Measurements from ENCODE around the gene ACTR1B.

ACTR1B gene

DNA sequence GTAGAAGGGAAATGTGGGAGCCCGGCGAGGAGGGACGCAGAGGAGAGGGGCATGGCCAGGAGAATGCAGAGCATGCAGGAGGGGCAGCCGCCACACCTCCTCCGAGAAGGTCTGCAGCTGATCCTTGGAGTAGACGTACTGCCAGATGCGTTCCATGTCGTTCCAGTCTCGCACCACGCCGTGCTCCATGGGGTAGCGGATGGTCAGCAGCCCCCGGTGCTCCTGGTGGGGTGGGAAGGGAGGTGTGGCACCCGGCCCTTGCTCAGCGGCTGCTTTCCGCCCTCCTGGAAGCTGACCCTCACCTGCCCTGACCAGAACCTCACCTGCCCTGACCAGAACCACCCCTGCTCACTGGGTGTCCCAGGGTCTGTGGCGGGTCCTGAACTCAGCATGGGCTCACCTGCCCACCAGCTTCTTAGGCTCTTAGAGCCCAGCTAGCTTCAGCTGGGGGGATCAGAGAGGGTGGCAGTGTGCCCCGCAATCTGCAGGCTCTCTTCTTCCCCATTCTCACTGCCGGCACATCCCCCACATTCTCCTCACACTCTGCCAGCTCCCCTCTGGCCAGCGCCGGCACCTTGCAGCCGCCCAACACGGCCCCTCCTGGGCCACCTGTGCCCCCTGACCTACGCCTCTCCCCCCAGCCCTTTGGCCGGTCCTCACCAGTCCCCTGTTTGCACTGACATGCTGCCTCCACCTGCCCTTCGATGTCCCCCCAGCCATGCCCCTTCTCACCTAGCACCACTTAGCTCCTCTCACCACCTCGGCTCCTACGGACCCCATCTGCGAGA lies 4.4 kb downstream of the ACTR1B start:
- no peak for ATAC-seq
- TF ChIP-seq, protein P1, sequence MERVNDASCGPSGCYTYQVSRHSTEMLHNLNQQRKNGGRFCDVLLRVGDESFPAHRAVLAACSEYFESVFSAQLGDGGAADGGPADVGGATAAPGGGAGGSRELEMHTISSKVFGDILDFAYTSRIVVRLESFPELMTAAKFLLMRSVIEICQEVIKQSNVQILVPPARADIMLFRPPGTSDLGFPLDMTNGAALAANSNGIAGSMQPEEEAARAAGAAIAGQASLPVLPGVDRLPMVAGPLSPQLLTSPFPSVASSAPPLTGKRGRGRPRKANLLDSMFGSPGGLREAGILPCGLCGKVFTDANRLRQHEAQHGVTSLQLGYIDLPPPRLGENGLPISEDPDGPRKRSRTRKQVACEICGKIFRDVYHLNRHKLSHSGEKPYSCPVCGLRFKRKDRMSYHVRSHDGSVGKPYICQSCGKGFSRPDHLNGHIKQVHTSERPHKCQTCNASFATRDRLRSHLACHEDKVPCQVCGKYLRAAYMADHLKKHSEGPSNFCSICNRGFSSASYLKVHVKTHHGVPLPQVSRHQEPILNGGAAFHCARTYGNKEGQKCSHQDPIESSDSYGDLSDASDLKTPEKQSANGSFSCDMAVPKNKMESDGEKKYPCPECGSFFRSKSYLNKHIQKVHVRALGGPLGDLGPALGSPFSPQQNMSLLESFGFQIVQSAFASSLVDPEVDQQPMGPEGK (CRISPR knock-in tag; IDR thresholded peaks at IDR 0.05; ENCODE audit: borderline replicate concordance), result no peak

GRCh38 chr2:97658691-97659157 lies 5.1 kb downstream of the ACTR1B start:
- TF ChIP-seq BACH2 (CRISPR knock-in tag; IDR thresholded peaks at IDR 0.05; ENCODE audit: borderline replicate concordance) (no peak), ZNF8 (CRISPR knock-in tag; IDR thresholded peaks at IDR 0.05) (no peak), OSR1 (CRISPR knock-in tag; IDR thresholded peaks at IDR 0.05) (no peak), CSRNP3 (CRISPR knock-in tag; IDR thresholded peaks at IDR 0.05) (no peak), ZNF565 (CRISPR knock-in tag; conservative IDR thresholded peaks at IDR 0.05; ENCODE audit: low read depth) (no peak), TOX (CRISPR knock-in tag; IDR thresholded peaks at IDR 0.05; ENCODE audit: borderline replicate concordance) (no peak), GLIS3 (CRISPR knock-in tag; IDR thresholded peaks at IDR 0.05) (no peak), ZC3H10 (CRISPR knock-in tag; IDR thresholded peaks at IDR 0.05) (no peak), ARNTL (CRISPR knock-in tag; IDR thresholded peaks at IDR 0.05; ENCODE audit: borderline replicate concordance, low read depth) (no peak), ISL1 (CRISPR knock-in tag; IDR thresholded peaks at IDR 0.05) (no peak), TCF4 (CRISPR knock-in tag; IDR thresholded peaks at IDR 0.05; ENCODE audit: borderline replicate concordance) (no peak), ZFP3 (CRISPR knock-in tag; IDR thresholded peaks at IDR 0.05) (no peak)
- TF ChIP-seq, protein P2, sequence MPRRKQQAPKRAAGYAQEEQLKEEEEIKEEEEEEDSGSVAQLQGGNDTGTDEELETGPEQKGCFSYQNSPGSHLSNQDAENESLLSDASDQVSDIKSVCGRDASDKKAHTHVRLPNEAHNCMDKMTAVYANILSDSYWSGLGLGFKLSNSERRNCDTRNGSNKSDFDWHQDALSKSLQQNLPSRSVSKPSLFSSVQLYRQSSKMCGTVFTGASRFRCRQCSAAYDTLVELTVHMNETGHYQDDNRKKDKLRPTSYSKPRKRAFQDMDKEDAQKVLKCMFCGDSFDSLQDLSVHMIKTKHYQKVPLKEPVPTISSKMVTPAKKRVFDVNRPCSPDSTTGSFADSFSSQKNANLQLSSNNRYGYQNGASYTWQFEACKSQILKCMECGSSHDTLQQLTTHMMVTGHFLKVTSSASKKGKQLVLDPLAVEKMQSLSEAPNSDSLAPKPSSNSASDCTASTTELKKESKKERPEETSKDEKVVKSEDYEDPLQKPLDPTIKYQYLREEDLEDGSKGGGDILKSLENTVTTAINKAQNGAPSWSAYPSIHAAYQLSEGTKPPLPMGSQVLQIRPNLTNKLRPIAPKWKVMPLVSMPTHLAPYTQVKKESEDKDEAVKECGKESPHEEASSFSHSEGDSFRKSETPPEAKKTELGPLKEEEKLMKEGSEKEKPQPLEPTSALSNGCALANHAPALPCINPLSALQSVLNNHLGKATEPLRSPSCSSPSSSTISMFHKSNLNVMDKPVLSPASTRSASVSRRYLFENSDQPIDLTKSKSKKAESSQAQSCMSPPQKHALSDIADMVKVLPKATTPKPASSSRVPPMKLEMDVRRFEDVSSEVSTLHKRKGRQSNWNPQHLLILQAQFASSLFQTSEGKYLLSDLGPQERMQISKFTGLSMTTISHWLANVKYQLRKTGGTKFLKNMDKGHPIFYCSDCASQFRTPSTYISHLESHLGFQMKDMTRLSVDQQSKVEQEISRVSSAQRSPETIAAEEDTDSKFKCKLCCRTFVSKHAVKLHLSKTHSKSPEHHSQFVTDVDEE (CRISPR knock-in tag; IDR thresholded peaks at IDR 0.05), result no peak
- TF ChIP-seq, protein P3, sequence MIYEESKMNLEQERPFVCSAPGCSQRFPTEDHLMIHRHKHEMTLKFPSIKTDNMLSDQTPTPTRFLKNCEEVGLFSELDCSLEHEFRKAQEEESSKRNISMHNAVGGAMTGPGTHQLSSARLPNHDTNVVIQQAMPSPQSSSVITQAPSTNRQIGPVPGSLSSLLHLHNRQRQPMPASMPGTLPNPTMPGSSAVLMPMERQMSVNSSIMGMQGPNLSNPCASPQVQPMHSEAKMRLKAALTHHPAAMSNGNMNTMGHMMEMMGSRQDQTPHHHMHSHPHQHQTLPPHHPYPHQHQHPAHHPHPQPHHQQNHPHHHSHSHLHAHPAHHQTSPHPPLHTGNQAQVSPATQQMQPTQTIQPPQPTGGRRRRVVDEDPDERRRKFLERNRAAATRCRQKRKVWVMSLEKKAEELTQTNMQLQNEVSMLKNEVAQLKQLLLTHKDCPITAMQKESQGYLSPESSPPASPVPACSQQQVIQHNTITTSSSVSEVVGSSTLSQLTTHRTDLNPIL (CRISPR knock-in tag; IDR thresholded peaks at IDR 0.05; ENCODE audit: low read depth), result no peak
- ATAC-seq, result no peak

DNA sequence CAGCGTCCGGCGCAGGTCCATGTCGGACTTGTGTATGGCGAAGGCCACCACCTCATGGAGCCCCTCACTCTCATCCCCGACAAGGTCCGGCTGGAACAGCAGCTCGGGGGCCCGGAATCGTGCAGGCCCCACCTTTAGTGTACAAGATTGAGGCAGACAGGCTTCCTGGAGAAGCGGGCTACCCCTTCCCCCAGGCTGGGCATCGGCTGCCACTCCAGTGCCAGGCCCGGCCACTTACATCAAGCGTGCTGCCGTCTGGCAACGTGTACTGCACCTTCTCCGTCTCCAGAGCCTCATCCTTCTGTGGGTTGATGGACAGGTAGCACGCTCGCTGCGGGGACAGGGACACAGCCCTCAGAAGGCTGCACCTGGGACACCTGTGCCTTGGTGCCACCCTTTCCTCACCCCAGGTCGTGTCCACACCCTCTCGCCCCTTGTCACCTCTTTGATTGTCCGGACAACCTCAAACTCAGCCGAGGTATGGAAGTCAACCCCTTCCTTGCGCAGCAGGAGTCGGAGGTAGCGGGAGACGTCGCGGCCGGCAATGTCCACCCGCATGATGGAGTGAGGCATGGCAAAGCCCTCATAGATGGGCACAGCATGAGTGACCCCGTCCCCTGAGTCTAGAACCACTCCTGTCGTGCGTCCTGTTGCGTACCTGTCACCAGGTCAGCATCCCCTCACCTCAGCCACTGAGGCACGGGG lies 5.7 kb downstream of the ACTR1B start:
- ATAC-seq, result no peak
- no peak for TF ChIP-seq RARB (CRISPR knock-in tag; IDR thresholded peaks at IDR 0.05)
- no peak for TF ChIP-seq PPARA (CRISPR knock-in tag; IDR thresholded peaks at IDR 0.05; ENCODE audit: borderline replicate concordance)
- TF ChIP-seq CSRNP3 (CRISPR knock-in tag; IDR thresholded peaks at IDR 0.05), result no peak
- no peak for TF ChIP-seq TOX (CRISPR knock-in tag; IDR thresholded peaks at IDR 0.05; ENCODE audit: borderline replicate concordance)
- no peak for TF ChIP-seq GLIS3 (CRISPR knock-in tag; IDR thresholded peaks at IDR 0.05)
- no peak for TF ChIP-seq ESRRG (CRISPR knock-in tag; IDR thresholded peaks at IDR 0.05)
- TF ChIP-seq POU6F1 (CRISPR knock-in tag; IDR thresholded peaks at IDR 0.05; ENCODE audit: borderline replicate concordance, low read depth), result no peak
- no peak for TF ChIP-seq SNAI2 (CRISPR knock-in tag; IDR thresholded peaks at IDR 0.05)
- no peak for TF ChIP-seq OSR1 (CRISPR knock-in tag; IDR thresholded peaks at IDR 0.05)
- TF ChIP-seq ZNF8 (CRISPR knock-in tag; IDR thresholded peaks at IDR 0.05), result no peak
- no peak for TF ChIP-seq ISL1 (CRISPR knock-in tag; IDR thresholded peaks at IDR 0.05)
- TF ChIP-seq, protein P2 (CRISPR knock-in tag; IDR thresholded peaks at IDR 0.05), result no peak
- TF ChIP-seq ZFP3 (CRISPR knock-in tag; IDR thresholded peaks at IDR 0.05), result no peak
- no peak for TF ChIP-seq ZNF70 (CRISPR knock-in tag; IDR thresholded peaks at IDR 0.05)
- TF ChIP-seq ZC3H10 (CRISPR knock-in tag; IDR thresholded peaks at IDR 0.05), result no peak
